Transverse colon (tissue), 4 donors: Measurements from ENCODE around the gene PRR18. TPM values are rescaled to one million over a fixed set of nuclear protein-coding genes. Genes with fewer than 3 reads are reported as not detected.

ENCODE experiments used
- DNase-seq: peaks from one replicate; pipeline ENCODE4 v3.0.0-alpha.2; 2019
- H3K27ac ChIP-seq, 4 donors: fragments of 200-600 bp; sonication (generic); 2 replicates each; pipeline ENCODE4 v1.5.1; 2016 to 2018; ENCODE audit warnings: inconsistent platforms in 4 of 4
- H3K27me3 ChIP-seq: fragments of 200-600 bp; sonication (generic); 2 replicates; pipeline ENCODE4 v1.5.1; 2017; ENCODE audit warnings: inconsistent platforms
- H3K36me3 ChIP-seq, 4 donors: fragments of 200-600 bp; sonication (generic); 2 replicates each; pipeline ENCODE4 v1.5.1; 2017 to 2019; ENCODE audit warnings: inconsistent platforms in 4 of 4
- H3K4me1 ChIP-seq, 4 donors: fragments of 200-600 bp; sonication (generic); 2 replicates each; pipeline ENCODE4 v1.5.1; 2017 to 2020; ENCODE audit warnings: inconsistent platforms in 4 of 4
- H3K4me3 ChIP-seq, 4 donors: fragments of 200-600 bp; sonication (generic); 1 replicate in 1 of 4; 2 replicates in 3 of 4; pipeline versions ENCODE4 v1.5.1 to v1.6.1; 2017 to 2019; ENCODE audit warnings: inconsistent platforms in 4 of 4
- H3K9me3 ChIP-seq, 2 donors: fragments of 200-600 bp; sonication (generic); 2 replicates each; pipeline ENCODE4 v1.5.1; 2017 to 2019; ENCODE audit warnings: inconsistent platforms in 2 of 2
- EP300 ChIP-seq: sonication (generic); formaldehyde crosslinking; IDR thresholded peaks from one replicate; pipeline ENCODE4 v1.6.1; 2017; ENCODE audit warnings: antibody characterized with exemption, low read depth
- POLR2A ChIP-seq: fragments of 450-650 bp; IDR thresholded peaks from one replicate; pipeline ENCODE4 v1.6.1; 2016; ENCODE audit warnings: antibody characterized with exemption, mild to moderate bottlenecking, moderate library complexity
- POLR2AphosphoS5 ChIP-seq, 3 donors: sonication (generic); formaldehyde crosslinking; IDR thresholded peaks; one replicate each; pipeline ENCODE4 v1.6.1; 2016; ENCODE audit warnings: antibody characterized with exemption in 3 of 3
- WGBS, 2 donors: methylation state at CpG; one replicate each; pipeline ENCODE4 v1.1.5; 2018; ENCODE audit warnings: low coverage in 1 of 2; 5-methylcytosine and 5-hydroxymethylcytosine counted together
- in situ Hi-C, 4 donors: fragments of 200-750 bp; cut with MboI; loops; one replicate each; pipeline versions ENCODE4 v1.15.0 to v1.15.1; 2017; ENCODE audit warnings: low sequenced_read_pairs in 3 of 4, low pct_ligation_motif_present in 1 of 4, low pct_unique_long_range_greater_than_20kb in 1 of 4
- intact Hi-C: fragments of 100-400 bp; cut with DNase I; formaldehyde crosslinking; loops from one replicate; pipeline ENCODE4 v1.15.1; 2023; ENCODE audit warnings: low total_unique reads
- total RNA-seq, 4 donors: library from RNA; depleted of rRNA; stranded (reverse); fragments of >200 nt; gene quantifications; one replicate each; pipeline ENCODE4 v1.1.0, GENCODE V29; 2016
- TF ChIP-seq, protein P1 (sequence below), 5 experiments: fragments of 200-600 bp in 3 of 5; fragments of 450-650 bp in 2 of 5; sonication (generic) in 3 of 5; IDR thresholded peaks; 1 replicate in 2 of 5; 2 replicates in 3 of 5; pipeline ENCODE4 v1.5.1; 2016 to 2017; ENCODE audit warnings: antibody characterized with exemption in 5 of 5, inconsistent platforms in 3 of 5, mild to moderate bottlenecking in 2 of 5, moderate library complexity in 1 of 5

The PRR18 gene
- total RNA-seq, 4 donors from 2014 or later, result not detected

DNA sequence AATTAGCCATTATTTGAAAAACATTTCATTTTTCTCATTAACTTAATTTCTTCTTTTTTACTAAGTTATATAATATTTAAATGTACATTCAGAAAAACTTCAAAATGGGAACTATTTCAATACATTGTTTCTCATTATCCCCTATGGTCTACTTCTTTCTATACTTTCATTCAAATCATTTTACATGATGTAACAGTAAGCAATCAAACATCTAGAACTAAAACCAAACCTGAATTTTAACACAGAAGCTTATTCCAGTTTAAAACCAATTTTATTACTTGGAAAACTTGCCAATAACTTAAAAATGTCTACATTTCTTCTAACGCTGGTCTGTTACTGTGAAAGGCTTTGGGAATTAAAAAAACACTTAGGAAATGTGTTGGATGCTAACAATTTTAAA, 4.6 kb upstream of the PRR18 start:
- Histone ChIP-seq H3K4me3 (no peak overlapping the region), H3K27me3 (peaks cover 27% of the 10 kb centered on the region), H3K9me3 (no peaks in the 10 kb centered on the region), H3K36me3 (no peaks in the 10 kb centered on the region), H3K27ac (no peak overlapping the region), H3K4me1 (peaks cover 0 to 9% (median 8%) of the 10 kb centered on the region in 4 donors)
- in situ Hi-C loops, result no loop called here
- TF ChIP-seq EP300 (no peak), POLR2AphosphoS5 (IDR thresholded peaks at IDR 0.05) (no peak), POLR2A (no peak)
- TF ChIP-seq, protein P1, sequence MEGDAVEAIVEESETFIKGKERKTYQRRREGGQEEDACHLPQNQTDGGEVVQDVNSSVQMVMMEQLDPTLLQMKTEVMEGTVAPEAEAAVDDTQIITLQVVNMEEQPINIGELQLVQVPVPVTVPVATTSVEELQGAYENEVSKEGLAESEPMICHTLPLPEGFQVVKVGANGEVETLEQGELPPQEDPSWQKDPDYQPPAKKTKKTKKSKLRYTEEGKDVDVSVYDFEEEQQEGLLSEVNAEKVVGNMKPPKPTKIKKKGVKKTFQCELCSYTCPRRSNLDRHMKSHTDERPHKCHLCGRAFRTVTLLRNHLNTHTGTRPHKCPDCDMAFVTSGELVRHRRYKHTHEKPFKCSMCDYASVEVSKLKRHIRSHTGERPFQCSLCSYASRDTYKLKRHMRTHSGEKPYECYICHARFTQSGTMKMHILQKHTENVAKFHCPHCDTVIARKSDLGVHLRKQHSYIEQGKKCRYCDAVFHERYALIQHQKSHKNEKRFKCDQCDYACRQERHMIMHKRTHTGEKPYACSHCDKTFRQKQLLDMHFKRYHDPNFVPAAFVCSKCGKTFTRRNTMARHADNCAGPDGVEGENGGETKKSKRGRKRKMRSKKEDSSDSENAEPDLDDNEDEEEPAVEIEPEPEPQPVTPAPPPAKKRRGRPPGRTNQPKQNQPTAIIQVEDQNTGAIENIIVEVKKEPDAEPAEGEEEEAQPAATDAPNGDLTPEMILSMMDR (IDR thresholded peaks at IDR 0.05), result no peak
- DNase-seq, result no peak
- WGBS, 2 donors, result 55 to 71% methylated on average over 1 of the region's 1 CpG
- intact Hi-C loops, result no loop called here

DNA sequence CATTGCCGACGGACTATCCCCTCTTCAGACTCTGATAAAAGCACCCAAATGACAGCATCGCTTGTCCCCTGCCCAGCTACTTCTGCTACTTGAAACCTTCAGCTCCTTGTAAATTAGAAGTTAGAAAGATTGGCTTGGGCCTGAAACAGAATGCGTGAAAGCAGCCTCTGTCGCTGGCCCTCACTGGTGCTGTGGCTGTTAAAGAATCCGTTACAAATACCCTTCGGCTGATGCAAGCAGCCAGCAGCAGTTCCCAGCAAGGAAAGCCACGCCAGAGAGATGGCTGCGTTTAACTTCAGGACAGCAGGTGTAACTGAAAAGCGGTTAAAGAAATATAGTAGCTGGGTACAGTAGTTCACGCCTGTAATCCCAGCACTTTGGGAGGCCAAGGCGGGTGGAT, 2.4 kb upstream of the PRR18 start:
- in situ Hi-C loops, result no loop called here
- peaks cover 49% of the 10 kb centered on the region for H3K27me3 ChIP-seq
- TF ChIP-seq, protein P1 (IDR thresholded peaks at IDR 0.05), result no peak
- DNase-seq, result no peak
- no peaks in the 10 kb centered on the region for H3K36me3 ChIP-seq
- intact Hi-C loops, result no loop called here
- peaks cover 0 to 20% (median 15%) of the 10 kb centered on the region in 4 donors for H3K4me1 ChIP-seq
- H3K9me3 ChIP-seq, result no peaks in the 10 kb centered on the region
- WGBS, 2 donors, result 85% methylated on average over 12 of the region's 12 CpGs; no CpG with 5 or more reads in 1 of the 2 donors
- H3K4me3 ChIP-seq, result no peak overlapping the region
- H3K27ac ChIP-seq, result no peak overlapping the region

DNA sequence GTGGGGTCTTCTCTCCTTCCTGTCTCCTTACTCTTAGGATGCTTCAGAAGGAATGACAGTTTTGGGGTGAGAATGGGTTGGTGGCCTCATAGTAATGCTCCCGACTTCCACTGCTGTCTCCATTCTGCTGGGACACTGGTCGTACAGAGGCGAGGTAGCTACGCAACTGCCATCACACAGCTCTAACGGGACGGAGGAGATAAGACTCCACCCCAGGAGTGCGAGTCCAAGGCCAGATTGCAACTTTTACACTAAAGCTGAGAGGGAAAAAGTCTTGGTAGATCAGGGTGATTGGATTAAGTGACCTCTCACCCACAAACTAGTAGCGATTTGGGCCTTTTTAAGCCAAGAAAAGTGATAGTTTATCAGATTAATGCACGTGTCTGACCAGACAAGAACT, 1.8 kb upstream of the PRR18 start:
- WGBS, 2 donors, result 69 to 72% methylated on average over 5 to 9 of the region's 9 CpGs
- intact Hi-C loops, result no loop called here
- Histone ChIP-seq H3K27ac (no peak overlapping the region), H3K4me3 (no peak overlapping the region), H3K27me3 (peaks cover 56% of the 10 kb centered on the region), H3K36me3 (no peaks in the 10 kb centered on the region), H3K4me1 (peaks cover 0 to 20% (median 15%) of the 10 kb centered on the region in 4 donors), H3K9me3 (no peaks in the 10 kb centered on the region)
- DNase-seq, result no peak
- TF ChIP-seq POLR2AphosphoS5 (IDR thresholded peaks at IDR 0.05) (no peak), POLR2A (no peak), EP300 (no peak)
- TF ChIP-seq, protein P1 (IDR thresholded peaks at IDR 0.05), result no peak
- in situ Hi-C loops, result no loop called here

DNA sequence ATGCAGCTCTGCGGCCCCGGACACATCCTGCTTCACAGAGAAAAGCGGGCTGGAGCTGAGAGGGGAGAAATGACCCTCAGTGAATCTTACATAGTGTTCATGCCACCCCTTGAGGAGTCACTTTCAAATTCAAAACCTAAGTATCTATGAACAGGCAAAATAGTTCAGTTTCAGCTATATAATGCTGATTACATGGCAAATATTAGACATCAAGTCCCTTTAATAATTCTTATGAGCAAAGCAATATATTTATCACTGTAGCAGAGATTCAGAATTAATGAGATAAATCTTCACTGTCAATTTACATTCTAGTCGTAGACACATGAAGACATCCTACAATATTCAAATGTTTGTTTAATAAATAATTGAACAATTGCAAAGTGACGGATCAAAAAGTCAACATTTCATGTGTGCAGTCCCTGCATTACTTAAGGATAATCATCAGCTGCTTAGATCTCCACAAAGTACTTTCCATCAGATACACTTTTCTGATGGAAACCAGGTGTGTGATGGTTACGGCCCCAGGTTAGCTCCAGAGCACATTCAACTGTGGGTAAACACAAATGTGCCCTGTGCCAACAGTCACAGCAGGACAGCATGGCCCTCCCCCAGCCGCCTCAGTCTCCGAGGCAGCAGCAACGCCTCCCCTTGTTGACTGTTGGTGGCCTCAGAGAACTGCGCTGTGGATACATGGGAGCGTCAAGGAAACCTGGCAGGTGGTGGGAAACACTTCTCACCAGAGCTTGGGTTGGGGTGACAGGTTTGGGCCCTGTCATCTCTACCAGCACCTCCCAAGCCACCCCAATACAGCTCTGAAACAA, 787 bp upstream of the PRR18 start:
- TF ChIP-seq EP300 (no peak), POLR2A (no peak), POLR2AphosphoS5 (IDR thresholded peaks at IDR 0.05) (no peak)
- TF ChIP-seq, protein P1 (IDR thresholded peaks at IDR 0.05), result no peak
- peaks cover 64% of the 10 kb centered on the region for H3K27me3 ChIP-seq
- in situ Hi-C loops (no loop called here), intact Hi-C loops (no loop called here)
- H3K4me1 ChIP-seq, result peaks cover 0 to 20% (median 15%) of the 10 kb centered on the region in 4 donors
- WGBS, 2 donors, result 49 to 57% methylated on average over 2 to 8 of the region's 11 CpGs
- no peaks in the 10 kb centered on the region for H3K36me3 ChIP-seq
- no peak overlapping the region for H3K27ac ChIP-seq
- no peaks in the 10 kb centered on the region for H3K9me3 ChIP-seq
- no peak for DNase-seq
- peak overlapping the region in 1 of 4 donors; percentile 57 for H3K4me3 ChIP-seq
